H9 (cell line): ENCODE data around the gene WNT5B. TPM values are rescaled to one million over a fixed set of nuclear protein-coding genes. Genes with fewer than 3 reads are reported as not detected.

Experiments
- DNase-seq: peaks from one replicate; pipeline ENCODE4 v3.0.0-alpha.2; 2017
- H2AFZ ChIP-seq: one replicate; pipeline ENCODE4 v1.6.1; 2013; ENCODE audit warnings: mild to moderate bottlenecking, low read length, control low read depth, moderate library complexity
- H2AK5ac ChIP-seq: 2 replicates; pipeline ENCODE4 v1.6.1; 2013; ENCODE audit warnings: low read length, control low read depth, mixed read lengths; ENCODE audit not compliant: insufficient read length
- H2BK120ac ChIP-seq: one replicate; pipeline ENCODE4 v1.6.1; 2013; ENCODE audit warnings: low read depth, mild to moderate bottlenecking, low read length, control low read depth, inconsistent platforms; ENCODE audit not compliant: poor library complexity, severe bottlenecking
- H2BK12ac ChIP-seq: 2 replicates; pipeline ENCODE4 v1.6.1; 2013; ENCODE audit warnings: low read length, control low read depth, mixed read lengths, low read depth; ENCODE audit not compliant: insufficient read length
- H2BK15ac ChIP-seq: 2 replicates; pipeline ENCODE4 v1.6.1; 2013; ENCODE audit warnings: low read depth, low read length, control low read depth
- H2BK20ac ChIP-seq: one replicate; pipeline ENCODE4 v1.6.1; 2013; ENCODE audit warnings: low read depth, mild to moderate bottlenecking, low read length, control low read depth, inconsistent platforms; ENCODE audit not compliant: poor library complexity, severe bottlenecking
- H2BK5ac ChIP-seq: 2 replicates; pipeline ENCODE4 v1.6.1; 2013; ENCODE audit warnings: low read length, control low read depth, mixed read lengths; ENCODE audit not compliant: insufficient read length
- H3K14ac ChIP-seq: 2 replicates; pipeline ENCODE4 v1.6.1; 2013; ENCODE audit warnings: low read length, control low read depth; ENCODE audit not compliant: insufficient read depth
- H3K18ac ChIP-seq: 2 replicates; pipeline ENCODE4 v1.6.1; 2013; ENCODE audit warnings: low read depth, mild to moderate bottlenecking, mixed read lengths, low read length, control low read depth; ENCODE audit not compliant: insufficient read length
- H3K23ac ChIP-seq: 2 replicates; pipeline ENCODE4 v1.6.1; 2013; ENCODE audit warnings: low read length, control low read depth, mixed read lengths, low read depth; ENCODE audit not compliant: insufficient read length
- H3K23me2 ChIP-seq: 2 replicates; pipeline ENCODE4 v1.6.1; 2013; ENCODE audit warnings: low read depth, mild to moderate bottlenecking, mixed read lengths, low read length, control low read depth; ENCODE audit not compliant: insufficient read length, poor library complexity, severe bottlenecking
- H3K27ac ChIP-seq: 2 replicates; pipeline ENCODE4 v1.5.1; 2013; ENCODE audit warnings: low read length, control low read depth, mixed read lengths, low read depth; ENCODE audit not compliant: insufficient read length
- H3K27me3 ChIP-seq: 2 replicates; pipeline ENCODE4 v1.6.1; 2013; ENCODE audit warnings: low read length, control low read depth, inconsistent platforms; ENCODE audit not compliant: insufficient read depth
- H3K4ac ChIP-seq: 2 replicates; pipeline ENCODE4 v1.6.1; 2013; ENCODE audit warnings: low read depth, mild to moderate bottlenecking, control low read depth, inconsistent platforms, low read length, moderate library complexity
- H3K4me1 ChIP-seq: 2 replicates; pipeline ENCODE4 v1.6.1; 2013; ENCODE audit warnings: low read length, control low read depth, inconsistent platforms; ENCODE audit not compliant: insufficient read depth
- H3K4me2 ChIP-seq: 2 replicates; pipeline ENCODE4 v1.6.1; 2013; ENCODE audit warnings: low read length, control low read depth, mixed read lengths; ENCODE audit not compliant: insufficient read length, insufficient read depth
- H3K56ac ChIP-seq: 2 replicates; pipeline ENCODE4 v1.6.1; 2013; ENCODE audit warnings: low read depth, mild to moderate bottlenecking, mixed read lengths, low read length, control low read depth; ENCODE audit not compliant: insufficient read length
- H3K79me1 ChIP-seq: 2 replicates; pipeline ENCODE4 v1.6.1; 2013; ENCODE audit warnings: low read depth, mild to moderate bottlenecking, moderate library complexity, low read length, control low read depth, inconsistent platforms; ENCODE audit not compliant: insufficient read depth, poor library complexity, severe bottlenecking
- H3K79me2 ChIP-seq: 2 replicates; pipeline ENCODE4 v1.6.1; 2013; ENCODE audit warnings: low read length, control low read depth, inconsistent platforms; ENCODE audit not compliant: insufficient read depth
- H3K9ac ChIP-seq: 2 replicates; pipeline ENCODE4 v1.6.1; 2013; ENCODE audit warnings: low read length, control low read depth, mixed read lengths; ENCODE audit not compliant: insufficient read length; ENCODE audit errors: extremely low read depth
- H3K9me3 ChIP-seq: one replicate; pipeline ENCODE4 v1.6.1; 2013; ENCODE audit warnings: low read depth, low read length, inconsistent platforms; ENCODE audit not compliant: control insufficient read depth
- H3T11ph ChIP-seq: one replicate; pipeline ENCODE4 v1.6.1; 2013; ENCODE audit warnings: mild to moderate bottlenecking, low read length, control low read depth, inconsistent platforms
- H4K20me1 ChIP-seq: one replicate; pipeline ENCODE4 v1.6.1; 2013; ENCODE audit not compliant: control insufficient read depth, insufficient read length, insufficient read depth
- H4K5ac ChIP-seq: 2 replicates; pipeline ENCODE4 v1.6.1; 2013; ENCODE audit warnings: low read depth, mild to moderate bottlenecking, mixed read lengths, low read length, control low read depth; ENCODE audit not compliant: insufficient read length
- H4K8ac ChIP-seq: replicated peaks from 2 replicates; pipeline ENCODE4 v1.6.1; 2013; ENCODE audit warnings: low read length, control low read depth, mixed read lengths, low read depth; ENCODE audit not compliant: insufficient read length
- H4K91ac ChIP-seq: 2 replicates; pipeline ENCODE4 v1.6.1; 2013; ENCODE audit warnings: low read depth, mild to moderate bottlenecking, moderate library complexity, mixed read lengths, low read length, control low read depth; ENCODE audit not compliant: insufficient read length
- H3K27ac Mint-ChIP-seq, 3 experiments: 2 replicates in 2 of 3; 3 replicates in 1 of 3; pipeline ENCODE4 v1.8.0; 2020 to 2021; ENCODE audit warnings: mixed read lengths in 3 of 3, mild to moderate bottlenecking in 1 of 3, moderate library complexity in 1 of 3
- H3K27me3 Mint-ChIP-seq: 2 replicates; pipeline ENCODE4 v1.8.0; 2021; ENCODE audit warnings: low read depth, mild to moderate bottlenecking, moderate library complexity, mixed read lengths
- H3K36me3 Mint-ChIP-seq, 3 experiments: 2 replicates in 2 of 3; 3 replicates in 1 of 3; pipeline ENCODE4 v1.8.0; 2020 to 2021; ENCODE audit warnings: low read depth in 3 of 3, mixed read lengths in 3 of 3; ENCODE audit not compliant: insufficient read depth in 1 of 3
- H3K4me1 Mint-ChIP-seq, 2 experiments: 2 replicates each; pipeline ENCODE4 v1.8.0; 2020; ENCODE audit warnings: mixed read lengths in 2 of 2
- H3K4me3 Mint-ChIP-seq, 2 experiments: 2 replicates in 1 of 2; 3 replicates in 1 of 2; pipeline ENCODE4 v1.8.0; 2020 to 2021; ENCODE audit warnings: mild to moderate bottlenecking in 2 of 2, mixed read lengths in 2 of 2, moderate library complexity in 1 of 2
- H3K9me3 Mint-ChIP-seq, 2 experiments: 2 replicates in 1 of 2; 3 replicates in 1 of 2; pipeline ENCODE4 v1.8.0; 2020; ENCODE audit warnings: mild to moderate bottlenecking in 2 of 2, mixed read lengths in 2 of 2, moderate library complexity in 1 of 2
- CTCF ChIP-seq: fragments of 200-600 bp; sonication (generic); conservative IDR thresholded peaks from 3 replicates; pipeline ENCODE4 v1.8.0; 2021; ENCODE audit warnings: antibody characterized with exemption, mild to moderate bottlenecking
- WGBS: extraction: QIAGEN DNeasy Blood & Tissue Kit; methylation state at CpG from one replicate; pipeline ENCODE4 v1.1.7; 2013; ENCODE audit warnings: missing lambda C conversion rate, low lambda C conversion rate, mixed read lengths; ENCODE audit not compliant: insufficient read length; ENCODE audit errors: extremely low coverage; 5-methylcytosine and 5-hydroxymethylcytosine counted together
- total RNA-seq: library from RNA; stranded (reverse); gene quantifications from 2 replicates; pipeline ENCODE4 v1.2.1, GENCODE V29; 2021

WNT5B gene
- total RNA-seq, 1 experiment from 2014 or later, result 1.5 TPM

GRCh38 chr12:1616233-1617066 is 12.6 kb upstream of the WNT5B start:
- Histone ChIP-seq H2BK15ac (no peak overlapping the region), H3K23ac (no peak overlapping the region), H2BK5ac (no peak overlapping the region), H4K5ac (no peak overlapping the region), H2BK120ac (no peak overlapping the region), H2BK12ac (no peak overlapping the region), H2AK5ac (no peak overlapping the region), H3K79me1 (no peaks in the 10 kb centered on the region), H3K9ac (no peak overlapping the region), H3K56ac (no peak overlapping the region), H3K9me3 (no peaks in the 10 kb centered on the region), H4K20me1 (no peaks in the 10 kb centered on the region), H3K27me3 (no peaks in the 10 kb centered on the region), H4K91ac (no peak overlapping the region), H3K4ac (no peak overlapping the region), H3K23me2 (no peaks in the 10 kb centered on the region), H3K18ac (no peak overlapping the region), H2BK20ac (no peak overlapping the region), H3K14ac (no peak overlapping the region), H3K4me2 (no peak overlapping the region), H3T11ph (no peak overlapping the region), H2AFZ (no peak overlapping the region), H3K79me2 (no peaks in the 10 kb centered on the region), H3K27ac (no peak overlapping the region), H3K4me1 (no peaks in the 10 kb centered on the region), H4K8ac (no peak overlapping the region)
- Mint-ChIP-seq H3K4me1 (peaks cover 8% of the 10 kb centered on the region in 2 experiments; a peak in 3 of 4 replicates), H3K27ac (no peak overlapping the region), H3K36me3 (no peaks in the 10 kb centered on the region), H3K4me3 (no peak overlapping the region), H3K9me3 (no peaks in the 10 kb centered on the region), H3K27me3 (peaks cover 42% of the 10 kb centered on the region)
- no peak for DNase-seq
- no peak for TF ChIP-seq CTCF
- no CpG with 5 or more reads among the region's 16 CpGs for WGBS
